GM12872 (cell line): ENCODE data around the gene MAPKAPK5.

Experiments
- CTCF ChIP-seq: IDR thresholded peaks from 3 replicates; pipeline ENCODE4 v1.5.1; 2011; ENCODE audit warnings: low read depth, mild to moderate bottlenecking, low read length, moderate library complexity; ENCODE audit not compliant: insufficient read depth

Gene MAPKAPK5

GRCh38 chr12:111886662-111887545, 44.9 kb downstream of the MAPKAPK5 start:
- TF ChIP-seq CTCF, result no peak

GRCh38 chr12:111887926-111888745, 46.1 kb downstream of the MAPKAPK5 start:
- TF ChIP-seq CTCF, result no peak

GRCh38 chr12:111893287-111893686, 51.3 kb downstream of the MAPKAPK5 start:
- TF ChIP-seq CTCF, result no peak

- no peak for TF ChIP-seq CTCF
Observed at GRCh38 chr12:111894556-111894955, 52.5 kb downstream of the MAPKAPK5 start.

- no peak for TF ChIP-seq CTCF
Observed at GRCh38 chr12:111901182-111901581, 59.2 kb downstream of the MAPKAPK5 start.

DNA sequence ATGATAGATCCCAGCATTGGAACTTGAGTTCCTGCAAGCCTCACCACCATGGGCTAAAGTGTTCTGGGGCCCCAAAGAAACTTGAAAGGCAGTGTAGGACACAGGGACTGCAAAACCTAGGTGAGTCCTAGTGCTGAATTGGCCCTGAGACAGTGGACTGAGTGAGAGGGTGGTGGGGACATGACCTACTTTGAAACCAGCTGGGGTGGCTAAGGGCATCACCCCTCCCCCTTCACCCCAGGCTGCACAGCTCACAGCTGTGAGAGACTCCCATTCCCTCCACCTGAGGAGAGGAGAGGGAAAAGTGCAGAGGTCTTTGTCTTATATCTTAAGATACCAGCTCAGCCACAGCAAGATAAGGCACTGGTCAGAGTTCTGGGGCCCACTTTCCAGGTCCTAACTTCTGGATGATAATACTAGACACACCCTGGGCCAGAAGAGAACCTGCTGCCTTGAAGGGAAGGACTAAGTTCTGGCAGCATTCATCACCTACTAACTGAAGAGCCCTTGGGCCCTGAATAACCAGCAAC, 62.5 kb downstream of the MAPKAPK5 start:
- TF ChIP-seq CTCF, result no peak

DNA sequence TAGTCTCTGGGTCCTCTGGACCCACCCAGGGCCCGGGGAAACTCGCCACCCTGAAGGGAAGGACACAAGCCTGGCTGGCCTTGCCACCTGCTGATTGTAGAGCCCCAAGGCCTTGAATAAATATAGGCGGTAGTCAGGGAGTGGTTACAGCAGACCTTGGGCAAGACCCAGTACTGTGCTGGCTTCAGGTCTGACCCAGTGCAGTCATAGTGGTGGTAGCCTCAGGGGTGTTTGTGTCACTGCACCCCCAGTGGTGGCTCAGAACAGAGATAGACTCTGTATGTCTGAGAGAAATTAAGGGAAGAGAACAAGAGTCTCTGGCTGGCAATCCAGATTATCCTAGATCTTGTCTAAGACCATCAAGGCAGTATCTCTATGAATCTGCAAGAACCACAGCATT, 63.5 kb downstream of the MAPKAPK5 start:
- TF ChIP-seq CTCF, result no peak
